Nephron progenitor cell (in vitro differentiated cells): ENCODE results near the gene LRRTM3.

ENCODE experiments used
- DNase-seq: peaks from one replicate; pipeline ENCODE4 v3.0.0; 2021
- H3K27ac Mint-ChIP-seq: 2 replicates; pipeline ENCODE4 v1.8.0; 2021; ENCODE audit warnings: mild to moderate bottlenecking, moderate library complexity, mixed read lengths
- H3K27me3 Mint-ChIP-seq: 2 replicates; pipeline ENCODE4 v1.8.0; 2021; ENCODE audit warnings: mild to moderate bottlenecking, low read depth, mixed read lengths; ENCODE audit not compliant: poor library complexity
- H3K36me3 Mint-ChIP-seq: 2 replicates; pipeline ENCODE4 v1.8.0; 2021; ENCODE audit warnings: low read depth, mixed read lengths
- H3K4me1 Mint-ChIP-seq: 2 replicates; pipeline ENCODE4 v1.8.0; 2021; ENCODE audit warnings: mixed read lengths
- H3K4me3 Mint-ChIP-seq: 2 replicates; pipeline ENCODE4 v1.8.0; 2021; ENCODE audit warnings: mild to moderate bottlenecking, moderate library complexity, mixed read lengths
- H3K9me3 Mint-ChIP-seq: 2 replicates; pipeline ENCODE4 v1.8.0; 2021; ENCODE audit warnings: mild to moderate bottlenecking, moderate library complexity, mixed read lengths
- TF ChIP-seq, protein P1 (sequence below): fragments of 200-600 bp; sonication (generic); IDR thresholded peaks from 2 replicates; pipeline ENCODE4 v1.5.0; 2021; ENCODE audit warnings: antibody characterized with exemption

The LRRTM3 gene

GRCh38 chr10:66925896-66926715 lies at the start of gene LRRTM3:
Gene LRRTM3, plus strand, starts transcription at chr10:66926036.
- Mint-ChIP-seq H3K9me3 (no peaks in the 10 kb centered on the region), H3K27ac (no peak within 1 kb of the TSS), H3K4me3 (peak within 1 kb of the TSS; percentile 72), H3K4me1 (peaks cover 24% of the 10 kb centered on the region), H3K36me3 (no peaks in the 10 kb centered on the region), H3K27me3 (peaks cover 50% of the 10 kb centered on the region)
- TF ChIP-seq, protein P1, sequence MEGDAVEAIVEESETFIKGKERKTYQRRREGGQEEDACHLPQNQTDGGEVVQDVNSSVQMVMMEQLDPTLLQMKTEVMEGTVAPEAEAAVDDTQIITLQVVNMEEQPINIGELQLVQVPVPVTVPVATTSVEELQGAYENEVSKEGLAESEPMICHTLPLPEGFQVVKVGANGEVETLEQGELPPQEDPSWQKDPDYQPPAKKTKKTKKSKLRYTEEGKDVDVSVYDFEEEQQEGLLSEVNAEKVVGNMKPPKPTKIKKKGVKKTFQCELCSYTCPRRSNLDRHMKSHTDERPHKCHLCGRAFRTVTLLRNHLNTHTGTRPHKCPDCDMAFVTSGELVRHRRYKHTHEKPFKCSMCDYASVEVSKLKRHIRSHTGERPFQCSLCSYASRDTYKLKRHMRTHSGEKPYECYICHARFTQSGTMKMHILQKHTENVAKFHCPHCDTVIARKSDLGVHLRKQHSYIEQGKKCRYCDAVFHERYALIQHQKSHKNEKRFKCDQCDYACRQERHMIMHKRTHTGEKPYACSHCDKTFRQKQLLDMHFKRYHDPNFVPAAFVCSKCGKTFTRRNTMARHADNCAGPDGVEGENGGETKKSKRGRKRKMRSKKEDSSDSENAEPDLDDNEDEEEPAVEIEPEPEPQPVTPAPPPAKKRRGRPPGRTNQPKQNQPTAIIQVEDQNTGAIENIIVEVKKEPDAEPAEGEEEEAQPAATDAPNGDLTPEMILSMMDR: peak; percentile 68
- peak; percentile 51 for DNase-seq

DNA sequence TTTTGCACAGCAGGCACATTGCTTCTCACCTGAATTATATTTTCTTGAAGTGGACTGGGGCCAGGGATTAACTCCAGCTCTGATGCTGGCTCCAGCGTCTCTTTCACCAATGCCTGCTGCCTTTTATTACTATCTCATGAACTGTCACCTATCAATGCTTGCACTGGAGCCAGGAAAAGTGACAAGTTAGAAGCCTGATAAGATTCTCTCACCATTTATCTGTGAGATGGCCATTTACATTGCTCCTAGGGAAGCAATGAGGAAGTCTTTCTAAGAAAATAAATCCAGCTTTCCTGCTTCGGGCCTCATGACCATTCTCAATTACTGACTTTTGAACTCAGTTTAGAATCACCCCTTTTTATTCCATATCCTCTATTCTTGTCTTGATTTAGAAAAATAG lies 48.5 kb upstream of the LRRTM3 start:
- H3K27ac Mint-ChIP-seq: no peak overlapping the region
- TF ChIP-seq, protein P1: no peak
- no peak overlapping the region for H3K4me3 Mint-ChIP-seq
- no peaks in the 10 kb centered on the region for H3K9me3 Mint-ChIP-seq
- no peak for DNase-seq
- H3K27me3 Mint-ChIP-seq: no peaks in the 10 kb centered on the region
- no peaks in the 10 kb centered on the region for H3K4me1 Mint-ChIP-seq
- H3K36me3 Mint-ChIP-seq: no peaks in the 10 kb centered on the region

- Mint-ChIP-seq H3K4me1 (no peaks in the 10 kb centered on the region), H3K27ac (no peak overlapping the region), H3K36me3 (no peaks in the 10 kb centered on the region), H3K9me3 (no peaks in the 10 kb centered on the region), H3K4me3 (no peak overlapping the region), H3K27me3 (no peaks in the 10 kb centered on the region)
- no peak for DNase-seq
- TF ChIP-seq, protein P1: no peak
These were observed 45.5 kb upstream of the LRRTM3 start for GRCh38 chr10:66880292-66880691.

DNA sequence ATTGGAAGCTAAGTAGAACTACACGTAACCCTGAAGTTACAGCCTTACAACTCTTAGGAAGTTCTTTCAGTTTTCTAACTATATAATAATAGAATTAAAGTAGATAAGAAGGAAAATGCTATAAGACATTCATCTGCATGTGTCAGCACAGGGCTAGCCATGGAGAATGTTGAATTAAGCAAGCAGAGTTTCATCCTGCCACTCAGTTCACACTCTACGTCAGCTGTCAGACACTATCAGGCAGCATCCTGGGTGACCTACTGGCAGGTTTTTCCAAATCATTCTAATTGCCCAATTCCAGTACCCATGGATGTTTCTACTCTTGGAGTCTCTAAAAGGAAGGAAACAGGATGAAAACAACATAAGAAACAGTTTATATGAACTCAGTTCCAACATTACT lies 45.0 kb upstream of the LRRTM3 start:
- no peak overlapping the region for H3K4me3 Mint-ChIP-seq
- DNase-seq: no peak
- H3K27ac Mint-ChIP-seq: no peak overlapping the region
- no peaks in the 10 kb centered on the region for H3K27me3 Mint-ChIP-seq
- H3K4me1 Mint-ChIP-seq: no peaks in the 10 kb centered on the region
- TF ChIP-seq, protein P1: no peak
- no peaks in the 10 kb centered on the region for H3K36me3 Mint-ChIP-seq
- no peaks in the 10 kb centered on the region for H3K9me3 Mint-ChIP-seq

GRCh38 chr10:66881814-66882213 lies 44.0 kb upstream of the LRRTM3 start:
- no peaks in the 10 kb centered on the region for H3K9me3 Mint-ChIP-seq
- no peak for DNase-seq
- TF ChIP-seq, protein P1: no peak
- H3K4me1 Mint-ChIP-seq: no peaks in the 10 kb centered on the region
- no peak overlapping the region for H3K27ac Mint-ChIP-seq
- no peaks in the 10 kb centered on the region for H3K27me3 Mint-ChIP-seq
- H3K36me3 Mint-ChIP-seq: no peaks in the 10 kb centered on the region
- no peak overlapping the region for H3K4me3 Mint-ChIP-seq

DNA sequence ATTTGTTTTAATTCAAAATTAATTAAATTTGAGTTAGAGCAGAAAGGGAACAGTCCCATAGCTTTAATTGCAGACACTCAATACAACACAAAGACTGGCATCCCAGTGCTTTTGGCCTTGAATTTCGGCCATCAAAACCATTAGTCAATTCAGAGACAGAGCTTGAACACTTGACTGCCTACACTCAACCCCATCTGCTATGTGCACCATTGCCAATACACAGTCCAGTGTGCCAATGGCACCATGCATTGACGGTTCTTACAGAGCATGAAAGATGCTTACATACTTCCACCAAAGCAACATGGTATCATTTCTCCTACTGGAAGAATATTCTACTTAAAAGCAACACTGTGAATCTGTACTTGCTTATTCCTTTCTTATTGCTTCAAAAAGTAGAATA lies 43.6 kb upstream of the LRRTM3 start:
- Mint-ChIP-seq H3K4me3 (no peak overlapping the region), H3K27me3 (no peaks in the 10 kb centered on the region), H3K4me1 (no peaks in the 10 kb centered on the region), H3K9me3 (no peaks in the 10 kb centered on the region), H3K36me3 (no peaks in the 10 kb centered on the region), H3K27ac (no peak overlapping the region)
- TF ChIP-seq, protein P1: no peak
- DNase-seq: no peak
